Gastroesophageal sphincter (tissue), 4 donors: ENCODE results near the gene HDAC8. TPM values are rescaled to one million over a fixed set of nuclear protein-coding genes. Genes with fewer than 3 reads are reported as not detected.

Source experiments
- ATAC-seq: fragments of 150-250 bp; one replicate; pipeline ENCODE4 v1.9.1; 2016; ENCODE audit warnings: mild to moderate bottlenecking, moderate library complexity
- H3K27ac ChIP-seq, 4 donors: fragments of 200-600 bp; sonication (generic) in 3 of 4; 1 replicate in 3 of 4; 2 replicates in 1 of 4; pipeline ENCODE4 v1.5.1; 2016 to 2019
- H3K27me3 ChIP-seq: fragments of 200-600 bp; sonication (generic); one replicate; pipeline ENCODE4 v1.5.1; 2019
- H3K36me3 ChIP-seq, 2 donors: fragments of 200-600 bp; sonication (generic); one replicate each; pipeline ENCODE4 v1.5.1; 2019; ENCODE audit warnings: control low read depth in 1 of 2
- H3K4me1 ChIP-seq, 3 donors: fragments of 200-600 bp; sonication (generic); 1 replicate in 2 of 3; 2 replicates in 1 of 3; pipeline ENCODE4 v1.5.1; 2016 to 2019; ENCODE audit warnings: control low read depth in 2 of 3
- H3K4me3 ChIP-seq, 2 donors: fragments of 200-600 bp; sonication (generic); one replicate each; pipeline ENCODE4 v1.5.1; 2019; ENCODE audit warnings: mild to moderate bottlenecking in 1 of 2, moderate library complexity in 1 of 2
- H3K9me3 ChIP-seq, 3 donors: fragments of 200-600 bp; sonication (generic); one replicate each; pipeline ENCODE4 v1.5.1; 2017 to 2019; ENCODE audit warnings: control low read depth in 2 of 3
- EP300 ChIP-seq: sonication (generic); formaldehyde crosslinking; IDR thresholded peaks from one replicate; pipeline ENCODE4 v1.6.1; 2017; ENCODE audit warnings: antibody characterized with exemption, mild to moderate bottlenecking
- POLR2A ChIP-seq, 2 donors: fragments of 450-650 bp; IDR thresholded peaks; one replicate each; pipeline ENCODE4 v1.6.1; 2017; ENCODE audit warnings: antibody characterized with exemption in 2 of 2, mild to moderate bottlenecking in 2 of 2, moderate library complexity in 1 of 2
- POLR2AphosphoS5 ChIP-seq: sonication (generic); formaldehyde crosslinking; IDR thresholded peaks from one replicate; pipeline ENCODE4 v1.6.1; 2017; ENCODE audit warnings: antibody characterized with exemption
- WGBS, 2 donors: methylation state at CpG; one replicate each; pipeline ENCODE4 v1.1.5; 2018; ENCODE audit warnings: low coverage in 1 of 2; 5-methylcytosine and 5-hydroxymethylcytosine counted together
- total RNA-seq, 4 donors: library from RNA; depleted of rRNA; stranded (reverse); fragments of >200 nt; gene quantifications; one replicate each; pipeline ENCODE4 v1.1.0, GENCODE V29; 2016
- TF ChIP-seq, protein P1 (sequence below), 4 experiments: fragments of 200-600 bp in 2 of 4; fragments of 450-650 bp in 2 of 4; sonication (generic) in 1 of 4; IDR thresholded peaks; one replicate each; pipeline ENCODE4 v1.5.1; 2017 to 2019; ENCODE audit warnings: antibody characterized with exemption in 4 of 4, mild to moderate bottlenecking in 2 of 4, moderate library complexity in 2 of 4

Gene HDAC8
- total RNA-seq, 4 donors from 2014 or later, result 15.7 to 34.2 (median 25.6) TPM

DNA sequence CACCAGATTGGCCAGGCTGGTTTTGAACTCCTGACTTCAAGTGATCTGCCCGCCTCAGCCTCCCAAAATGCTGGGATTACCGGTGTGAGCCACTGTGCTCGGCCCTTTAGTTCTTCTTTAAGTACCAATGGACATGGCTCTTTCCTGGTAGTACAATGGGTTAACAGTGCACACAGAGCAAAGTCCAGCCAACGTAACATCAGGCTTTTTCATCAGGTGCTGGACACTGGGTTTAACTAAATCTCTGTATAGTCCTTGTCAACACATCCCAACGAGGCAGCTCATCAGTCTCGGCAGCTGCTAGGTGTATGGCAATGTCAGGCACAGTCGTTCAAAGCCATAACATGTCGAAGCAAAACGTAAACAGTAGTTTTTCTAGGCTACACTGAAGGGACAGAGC is 93.8 kb downstream of the HDAC8 start:
- WGBS, 2 donors, result 89% methylated on average over 3 of the region's 9 CpGs; no CpG with 5 or more reads in 1 of the 2 donors
- TF ChIP-seq, protein P1, sequence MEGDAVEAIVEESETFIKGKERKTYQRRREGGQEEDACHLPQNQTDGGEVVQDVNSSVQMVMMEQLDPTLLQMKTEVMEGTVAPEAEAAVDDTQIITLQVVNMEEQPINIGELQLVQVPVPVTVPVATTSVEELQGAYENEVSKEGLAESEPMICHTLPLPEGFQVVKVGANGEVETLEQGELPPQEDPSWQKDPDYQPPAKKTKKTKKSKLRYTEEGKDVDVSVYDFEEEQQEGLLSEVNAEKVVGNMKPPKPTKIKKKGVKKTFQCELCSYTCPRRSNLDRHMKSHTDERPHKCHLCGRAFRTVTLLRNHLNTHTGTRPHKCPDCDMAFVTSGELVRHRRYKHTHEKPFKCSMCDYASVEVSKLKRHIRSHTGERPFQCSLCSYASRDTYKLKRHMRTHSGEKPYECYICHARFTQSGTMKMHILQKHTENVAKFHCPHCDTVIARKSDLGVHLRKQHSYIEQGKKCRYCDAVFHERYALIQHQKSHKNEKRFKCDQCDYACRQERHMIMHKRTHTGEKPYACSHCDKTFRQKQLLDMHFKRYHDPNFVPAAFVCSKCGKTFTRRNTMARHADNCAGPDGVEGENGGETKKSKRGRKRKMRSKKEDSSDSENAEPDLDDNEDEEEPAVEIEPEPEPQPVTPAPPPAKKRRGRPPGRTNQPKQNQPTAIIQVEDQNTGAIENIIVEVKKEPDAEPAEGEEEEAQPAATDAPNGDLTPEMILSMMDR (IDR thresholded peaks at IDR 0.05), result no peak
- TF ChIP-seq POLR2A (IDR thresholded peaks at IDR 0.05), result no peak
- TF ChIP-seq EP300, result no peak
- no peak for TF ChIP-seq POLR2AphosphoS5

DNA sequence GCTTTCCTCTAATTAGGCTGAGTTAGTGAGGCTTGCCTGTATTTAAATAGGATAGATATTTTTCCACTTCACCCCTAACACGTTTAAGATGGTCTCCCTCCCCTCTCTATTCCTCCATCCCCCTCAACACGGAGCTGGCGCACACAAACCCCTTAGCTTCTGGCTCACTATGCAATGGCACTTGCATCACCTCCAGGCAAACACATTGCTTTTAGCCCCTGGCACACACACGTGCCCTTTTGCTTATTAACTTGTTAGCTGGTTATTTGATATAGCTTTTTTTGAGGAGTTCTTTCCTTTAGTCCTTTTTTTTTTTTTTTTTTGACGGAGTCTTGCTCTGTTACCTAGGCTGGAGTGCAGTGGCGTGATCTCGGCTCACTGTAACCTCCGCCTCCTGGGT is 94.3 kb downstream of the HDAC8 start:
- H3K27ac ChIP-seq, result no peak overlapping the region
- H3K9me3 ChIP-seq, result no peaks in the 10 kb centered on the region
- WGBS, 2 donors, result 43 to 54% methylated on average over 3 to 4 of the region's 8 CpGs
- no peaks in the 10 kb centered on the region for H3K27me3 ChIP-seq
- ATAC-seq, result no peak
- TF ChIP-seq EP300 (no peak), POLR2A (IDR thresholded peaks at IDR 0.05) (no peak), POLR2AphosphoS5 (no peak)
- TF ChIP-seq, protein P1 (IDR thresholded peaks at IDR 0.05), result no peak
- no peaks in the 10 kb centered on the region for H3K36me3 ChIP-seq
- H3K4me3 ChIP-seq, result no peak overlapping the region
- no peaks in the 10 kb centered on the region for H3K4me1 ChIP-seq

More for the DNA sequence above, 93.8 kb downstream of the HDAC8 start:
- Histone ChIP-seq H3K4me1 (no peaks in the 10 kb centered on the region), H3K4me3 (no peak overlapping the region), H3K27me3 (no peaks in the 10 kb centered on the region), H3K27ac (no peak overlapping the region), H3K9me3 (no peaks in the 10 kb centered on the region), H3K36me3 (no peaks in the 10 kb centered on the region)
- no peak for ATAC-seq

DNA sequence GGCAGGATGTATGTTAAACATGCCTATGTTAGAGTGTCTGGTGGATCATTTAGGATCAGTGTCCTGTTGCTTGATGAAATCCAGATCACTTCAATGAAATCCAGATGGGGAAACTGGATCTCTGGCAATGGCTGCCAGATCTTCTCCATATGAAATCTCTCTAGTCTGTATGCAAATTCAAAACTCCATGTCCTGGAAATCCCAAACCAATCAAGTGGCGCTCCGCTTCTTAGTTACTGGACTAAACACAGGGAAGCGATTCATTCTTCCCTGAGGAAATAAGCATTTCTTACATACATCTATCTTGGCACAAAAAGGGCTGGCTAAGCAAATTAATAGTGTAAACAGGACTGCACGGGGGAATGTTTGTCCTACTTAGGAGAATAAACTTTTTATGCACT is 94.9 kb downstream of the HDAC8 start:
- no peak for ATAC-seq
- no peaks in the 10 kb centered on the region for H3K27me3 ChIP-seq
- 73 to 80% methylated on average over 2 to 4 of the region's 4 CpGs for WGBS, 2 donors
- no peaks in the 10 kb centered on the region for H3K36me3 ChIP-seq
- no peak for TF ChIP-seq POLR2A (IDR thresholded peaks at IDR 0.05)
- TF ChIP-seq POLR2AphosphoS5, result no peak
- TF ChIP-seq, protein P1 (IDR thresholded peaks at IDR 0.05), result no peak
- no peak for TF ChIP-seq EP300
- H3K9me3 ChIP-seq, result no peaks in the 10 kb centered on the region
- H3K27ac ChIP-seq, result no peak overlapping the region
- no peaks in the 10 kb centered on the region for H3K4me1 ChIP-seq
- H3K4me3 ChIP-seq, result no peak overlapping the region

DNA sequence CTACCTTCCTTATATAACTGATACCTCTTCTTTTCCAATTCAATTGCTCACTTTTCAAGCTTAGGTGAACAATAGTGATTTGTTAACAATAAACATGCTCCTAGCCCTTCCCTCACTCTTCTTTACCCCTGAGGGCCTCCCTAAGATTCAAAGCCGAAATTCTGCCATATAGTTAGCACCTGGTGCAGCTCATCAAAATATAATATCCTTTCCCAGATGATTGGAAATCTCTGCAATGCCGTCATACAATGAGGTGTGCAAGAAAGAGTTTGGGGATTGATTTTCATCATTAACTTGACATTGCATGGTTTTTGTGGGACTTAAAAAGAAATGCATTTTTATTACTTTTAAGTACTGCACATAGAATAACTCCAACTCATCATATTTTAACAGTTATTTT is 95.3 kb downstream of the HDAC8 start:
- no peaks in the 10 kb centered on the region for H3K9me3 ChIP-seq
- no peak for ATAC-seq
- no peaks in the 10 kb centered on the region for H3K27me3 ChIP-seq
- TF ChIP-seq POLR2AphosphoS5 (no peak), POLR2A (IDR thresholded peaks at IDR 0.05) (no peak), EP300 (no peak)
- TF ChIP-seq, protein P1 (IDR thresholded peaks at IDR 0.05), result no peak
- no peak overlapping the region for H3K27ac ChIP-seq
- WGBS, 2 donors, result 89 to 94% methylated on average over 1 to 2 of the region's 2 CpGs
- no peak overlapping the region for H3K4me3 ChIP-seq
- no peaks in the 10 kb centered on the region for H3K36me3 ChIP-seq
- H3K4me1 ChIP-seq, result no peaks in the 10 kb centered on the region

DNA sequence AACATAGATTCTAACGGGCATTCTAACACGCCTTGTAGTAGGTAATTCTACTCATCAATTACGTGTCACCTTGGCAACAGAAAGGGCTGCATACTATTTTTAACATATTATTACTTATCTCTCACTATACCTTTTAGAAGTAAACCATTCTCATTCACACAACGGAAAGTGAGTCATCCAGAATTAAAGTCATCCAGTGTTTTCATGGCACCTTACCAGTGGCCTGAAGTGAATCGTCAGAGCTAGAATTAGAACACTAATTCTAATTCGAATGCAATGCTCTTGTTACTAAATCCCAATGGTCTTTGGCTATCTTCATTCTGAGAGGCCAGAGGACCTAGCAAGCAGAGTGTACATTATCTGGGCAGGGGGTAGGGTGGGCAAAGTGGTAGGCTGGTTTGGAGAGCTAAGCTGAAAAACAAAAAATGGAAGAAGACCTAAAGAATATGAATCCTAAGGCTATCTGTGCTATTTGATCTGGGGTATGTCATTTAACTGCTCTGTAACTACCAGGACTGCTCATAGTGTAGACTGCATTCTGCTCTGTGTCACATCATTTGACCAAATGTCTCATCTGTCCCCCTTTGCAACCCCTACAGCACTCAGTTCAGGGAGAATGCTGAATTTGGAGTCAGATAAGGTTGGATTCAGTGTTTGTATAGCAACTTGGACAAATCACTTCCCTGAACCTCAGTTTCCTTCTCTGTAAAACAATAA is 96.5 kb downstream of the HDAC8 start:
- WGBS, 2 donors, result 46 to 64% methylated on average over 5 to 6 of the region's 6 CpGs
- no peak overlapping the region for H3K27ac ChIP-seq
- H3K4me1 ChIP-seq, result no peaks in the 10 kb centered on the region
- no peaks in the 10 kb centered on the region for H3K36me3 ChIP-seq
- H3K4me3 ChIP-seq, result no peak overlapping the region
- ATAC-seq, result no peak
- H3K9me3 ChIP-seq, result no peaks in the 10 kb centered on the region
- TF ChIP-seq POLR2AphosphoS5 (no peak), POLR2A (IDR thresholded peaks at IDR 0.05) (no peak)
- no peaks in the 10 kb centered on the region for H3K27me3 ChIP-seq
